Measurements from ENCODE around the gene ZCCHC18.

DNA sequence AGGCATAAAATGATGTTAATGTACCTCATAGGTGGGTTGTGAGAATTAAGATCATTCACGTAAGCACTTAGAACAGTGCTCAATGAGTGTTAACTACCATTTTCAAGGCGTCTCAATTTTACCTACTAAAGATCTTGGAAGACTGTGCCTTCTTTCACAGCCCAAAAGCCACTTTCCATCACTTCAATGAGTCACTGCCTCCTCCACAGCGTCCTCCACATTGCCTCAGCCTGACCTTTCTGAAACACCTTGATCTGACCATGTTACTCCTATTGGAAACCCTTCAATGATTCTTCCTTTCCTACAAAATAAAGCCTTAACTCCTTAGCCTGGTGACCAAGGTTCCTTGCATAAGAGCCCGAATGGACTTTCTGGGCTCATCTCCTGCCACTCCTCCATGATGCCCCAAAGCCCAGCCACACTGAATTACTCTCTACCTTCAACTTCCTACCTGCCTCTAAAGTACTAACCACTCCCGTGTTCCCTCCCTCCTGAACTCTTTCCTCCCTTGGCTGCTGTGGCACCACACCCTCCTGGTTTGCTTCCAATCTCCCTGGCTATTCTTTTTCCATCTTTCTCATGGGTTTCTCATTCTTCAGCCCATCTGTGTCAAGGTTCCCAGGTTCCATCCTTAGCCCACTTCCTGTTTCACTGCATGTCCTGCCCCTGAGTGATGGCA, 22.4 kb downstream of the ZCCHC18 start:
- TF ChIP-seq, protein P1, sequence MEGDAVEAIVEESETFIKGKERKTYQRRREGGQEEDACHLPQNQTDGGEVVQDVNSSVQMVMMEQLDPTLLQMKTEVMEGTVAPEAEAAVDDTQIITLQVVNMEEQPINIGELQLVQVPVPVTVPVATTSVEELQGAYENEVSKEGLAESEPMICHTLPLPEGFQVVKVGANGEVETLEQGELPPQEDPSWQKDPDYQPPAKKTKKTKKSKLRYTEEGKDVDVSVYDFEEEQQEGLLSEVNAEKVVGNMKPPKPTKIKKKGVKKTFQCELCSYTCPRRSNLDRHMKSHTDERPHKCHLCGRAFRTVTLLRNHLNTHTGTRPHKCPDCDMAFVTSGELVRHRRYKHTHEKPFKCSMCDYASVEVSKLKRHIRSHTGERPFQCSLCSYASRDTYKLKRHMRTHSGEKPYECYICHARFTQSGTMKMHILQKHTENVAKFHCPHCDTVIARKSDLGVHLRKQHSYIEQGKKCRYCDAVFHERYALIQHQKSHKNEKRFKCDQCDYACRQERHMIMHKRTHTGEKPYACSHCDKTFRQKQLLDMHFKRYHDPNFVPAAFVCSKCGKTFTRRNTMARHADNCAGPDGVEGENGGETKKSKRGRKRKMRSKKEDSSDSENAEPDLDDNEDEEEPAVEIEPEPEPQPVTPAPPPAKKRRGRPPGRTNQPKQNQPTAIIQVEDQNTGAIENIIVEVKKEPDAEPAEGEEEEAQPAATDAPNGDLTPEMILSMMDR (IDR thresholded peaks at IDR 0.05): no peak
- TF ChIP-seq EP300 (IDR thresholded peaks at IDR 0.05): no peak

Data from suprapubic skin (tissue), 3 donors.